CD4-positive, alpha-beta T cell treated with Interleukin-15 for 1 hour (primary cell): ENCODE data around the gene PDK4.
"Not testable (repeated sequence)": the region's sequence is repeated elsewhere in the genome, so short reads cannot be mapped to it uniquely, and the experiment has no call there.

ENCODE experiments used
- DNase-seq: peaks from one replicate; pipeline ENCODE4 v3.0.0-alpha.2; 2020

The PDK4 gene

DNA sequence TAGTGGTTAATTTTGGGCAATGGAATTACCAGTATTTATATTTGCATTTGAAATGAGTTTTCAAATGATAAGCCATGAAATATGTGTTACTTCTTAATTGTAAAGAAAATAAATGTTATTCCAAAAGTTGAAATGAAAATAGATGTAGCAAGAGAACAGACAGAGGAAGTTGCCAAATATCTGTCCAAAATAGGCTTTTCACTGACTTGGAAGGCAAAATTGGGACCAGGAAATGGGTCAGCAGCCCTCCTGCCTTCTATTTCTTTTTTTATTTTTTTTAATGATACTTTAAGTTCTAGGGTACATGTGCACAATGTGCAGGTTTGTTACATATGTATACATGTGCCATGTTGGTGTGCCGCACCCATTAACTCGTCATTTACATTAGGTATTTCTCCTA is 8.1 kb upstream of the PDK4 start:
- not testable (repeated sequence) for DNase-seq

DNA sequence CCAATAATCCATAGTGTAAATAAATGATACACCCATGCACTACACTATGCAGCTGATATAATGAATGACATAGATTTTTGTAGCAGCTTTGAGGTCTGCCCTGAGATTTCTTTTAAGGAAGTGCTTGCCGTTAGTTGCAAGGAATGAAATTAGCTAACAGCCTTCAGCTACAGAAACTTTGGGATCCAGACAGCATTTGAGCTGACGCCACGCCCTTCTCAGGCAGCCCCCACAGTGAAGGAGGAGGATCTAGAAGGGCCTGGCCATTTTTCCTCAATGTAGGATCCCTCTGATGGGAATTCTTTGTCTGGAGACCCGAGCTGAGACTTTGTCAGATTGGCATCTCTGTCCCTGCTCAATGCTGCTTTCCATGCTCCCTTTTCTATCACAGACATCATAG is 6.1 kb upstream of the PDK4 start:
- no peak for DNase-seq

DNA sequence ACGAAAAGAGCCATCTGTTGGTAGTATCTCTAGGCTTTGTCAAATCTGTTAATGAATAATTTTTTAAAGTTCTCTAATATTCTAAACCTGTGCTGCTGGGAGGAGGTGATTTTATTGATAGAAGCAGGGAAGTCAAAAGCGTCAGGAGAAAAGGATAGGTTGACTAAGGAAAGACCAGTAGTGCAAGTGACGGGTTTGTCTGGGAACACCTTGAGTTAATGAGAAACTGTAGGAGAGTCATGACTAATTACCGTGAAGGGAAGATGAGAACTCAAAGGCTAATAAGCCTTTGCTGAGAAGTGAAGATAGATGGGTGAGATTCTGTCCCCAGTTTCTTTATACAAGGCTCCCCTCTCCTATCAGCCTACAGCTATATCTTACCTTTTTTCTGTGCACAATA is 5.0 kb upstream of the PDK4 start:
- DNase-seq, result no peak

DNA sequence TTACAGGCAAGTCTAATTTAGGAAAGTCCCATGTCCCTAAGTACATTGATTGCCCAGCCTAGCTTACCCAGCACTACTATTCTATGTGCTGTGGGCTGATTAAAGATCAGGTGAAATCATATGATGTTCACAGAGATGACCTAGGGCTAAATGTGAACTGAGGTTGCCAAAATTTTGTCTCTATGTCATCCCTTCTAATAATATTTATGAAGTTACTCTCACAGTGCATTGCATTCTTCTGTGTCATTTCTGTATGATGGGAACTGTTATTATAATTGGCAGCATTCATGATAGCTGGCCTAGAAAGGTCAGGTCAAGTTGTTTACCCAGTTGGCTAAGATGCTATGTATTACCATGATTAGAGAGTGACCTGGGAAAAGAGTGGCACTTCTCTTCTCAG is 2.8 kb upstream of the PDK4 start:
- DNase-seq, result no peak

DNA sequence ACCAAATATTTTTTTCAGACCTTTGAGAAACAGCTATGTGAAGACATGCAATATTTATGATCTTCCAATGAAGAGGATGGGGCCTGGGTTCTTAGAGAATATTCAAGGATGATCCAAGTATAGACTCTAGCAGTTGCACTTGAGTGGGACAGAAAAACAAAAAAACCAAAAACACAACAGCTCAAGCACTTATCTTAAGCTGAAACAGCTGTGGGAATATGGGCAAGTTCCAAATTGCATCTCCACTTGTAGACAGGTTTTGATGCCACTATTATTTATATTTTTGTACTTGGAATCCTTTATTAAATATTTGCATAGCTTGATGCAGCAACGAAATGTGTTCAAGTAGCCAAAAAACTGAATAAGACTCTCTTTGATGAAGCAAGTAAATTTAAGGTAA is 2.2 kb upstream of the PDK4 start:
- no peak for DNase-seq

DNA sequence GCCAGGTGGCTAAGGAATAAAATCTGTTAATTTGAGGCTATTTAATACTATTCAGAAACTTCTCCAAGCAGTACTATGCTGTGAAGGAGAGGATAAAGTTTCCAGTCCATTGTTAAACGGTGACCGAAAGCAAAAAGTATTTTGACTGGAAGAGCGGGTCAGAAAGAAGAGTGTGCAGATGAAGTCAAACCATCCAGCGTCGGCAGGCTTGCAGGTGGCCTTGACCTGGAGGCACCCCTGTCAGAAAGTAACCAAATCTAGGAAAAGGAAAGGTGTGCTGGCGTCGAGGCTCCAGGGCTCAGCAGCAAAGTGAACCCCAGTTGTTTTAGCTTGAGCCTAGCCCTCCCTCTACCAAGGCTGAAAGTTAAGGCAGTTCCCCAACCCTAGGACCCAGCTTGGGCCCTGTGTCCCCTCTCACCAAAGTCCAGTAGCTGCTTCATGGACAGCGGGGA is 544 bp downstream of the PDK4 start:
- DNase-seq, result no peak

DNA sequence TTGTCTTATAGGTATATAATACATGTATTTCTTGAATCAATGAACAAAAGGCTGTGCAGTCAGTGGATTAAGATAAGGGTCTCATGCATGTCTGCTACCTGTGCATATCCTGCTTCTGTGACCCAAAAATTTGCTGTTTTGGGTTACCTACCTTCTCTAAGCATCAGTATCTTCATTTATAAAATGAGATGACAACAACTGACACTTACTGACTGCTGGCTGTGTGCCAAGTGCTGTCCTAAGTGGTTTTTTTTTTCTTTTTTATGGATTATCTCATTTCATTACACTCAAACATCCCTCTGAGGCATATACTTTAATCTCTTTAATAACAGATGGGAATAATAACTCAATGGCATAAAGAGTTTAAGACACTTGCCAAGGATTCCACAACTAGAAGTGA is 2.1 kb downstream of the PDK4 start:
- DNase-seq, result no peak

DNA sequence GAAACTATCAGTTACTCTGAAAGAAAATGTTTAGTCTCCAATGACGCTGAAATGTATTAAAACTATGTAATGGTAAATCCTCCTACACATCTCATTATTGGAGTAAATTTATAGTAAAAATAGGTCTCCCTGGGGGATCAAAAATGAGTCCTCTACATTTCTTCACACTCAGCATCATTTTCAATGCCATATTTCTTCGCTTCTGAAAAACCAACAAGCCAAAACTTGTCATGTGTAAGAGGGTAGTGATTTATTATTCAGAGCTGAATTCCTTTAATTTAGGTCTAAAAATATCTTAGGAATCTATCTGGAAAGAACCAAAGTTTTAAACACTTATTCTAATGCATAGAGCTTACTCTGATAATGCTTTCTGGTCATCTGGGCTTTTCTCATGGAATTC is 3.0 kb downstream of the PDK4 start:
- DNase-seq, result no peak

DNA sequence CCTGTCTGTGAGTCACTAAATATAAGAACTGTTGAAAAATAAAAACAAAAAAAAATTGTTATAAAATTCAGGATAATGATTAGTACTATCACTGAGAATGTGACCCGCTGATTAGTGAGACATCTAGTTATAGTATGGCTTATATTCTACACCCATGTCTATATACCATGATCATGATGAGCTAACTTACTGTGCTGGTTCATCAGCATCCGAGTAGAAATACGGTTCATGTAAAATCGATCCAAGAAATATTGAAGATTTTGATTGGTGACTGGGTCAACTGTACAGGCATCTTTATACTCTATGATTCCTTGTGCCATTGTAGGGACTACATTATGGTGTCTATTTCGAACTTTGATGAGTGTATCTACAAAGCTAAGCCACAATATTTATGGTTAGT is 3.7 kb downstream of the PDK4 start:
- DNase-seq, result no peak

DNA sequence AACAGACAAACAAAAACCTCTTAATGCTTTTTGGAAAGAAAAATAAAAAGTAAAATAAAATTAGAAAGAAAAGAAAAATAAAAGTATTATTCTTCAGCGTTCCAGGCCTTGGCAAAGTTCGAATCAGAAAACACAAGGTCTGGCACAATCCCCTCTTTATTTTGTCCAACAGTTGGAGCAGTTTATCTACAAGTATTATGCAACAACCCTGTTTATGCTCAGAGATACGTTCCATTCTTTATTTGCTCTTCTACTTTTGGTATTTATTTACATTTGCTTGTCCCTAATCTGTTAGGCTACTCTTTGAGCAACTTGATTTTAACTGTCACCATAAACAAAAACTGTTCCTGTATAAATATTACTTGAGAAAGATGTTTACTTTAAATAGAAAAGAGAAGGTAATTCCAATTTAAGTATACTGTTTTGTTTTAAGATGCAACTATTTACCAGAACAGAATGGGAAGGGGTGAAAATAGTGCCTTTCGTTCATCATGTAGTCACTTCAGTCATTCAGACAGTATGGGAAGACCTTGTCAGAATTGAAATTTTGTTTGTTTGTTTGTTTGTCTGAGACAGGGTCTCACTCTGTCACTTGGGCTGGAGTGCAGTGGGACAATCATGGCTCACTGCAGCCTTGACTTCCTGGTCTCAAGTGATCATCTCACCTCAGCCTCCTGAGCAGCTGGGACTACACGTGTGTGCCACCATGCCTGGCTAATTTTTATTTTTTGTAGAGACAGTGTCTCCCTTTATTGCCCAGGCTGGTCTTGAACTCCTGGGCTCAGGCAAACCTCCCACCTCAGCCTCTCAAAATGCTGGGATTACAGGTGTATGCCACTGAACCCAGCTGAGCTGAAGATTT is 5.7 kb downstream of the PDK4 start:
- DNase-seq, result no peak

DNA sequence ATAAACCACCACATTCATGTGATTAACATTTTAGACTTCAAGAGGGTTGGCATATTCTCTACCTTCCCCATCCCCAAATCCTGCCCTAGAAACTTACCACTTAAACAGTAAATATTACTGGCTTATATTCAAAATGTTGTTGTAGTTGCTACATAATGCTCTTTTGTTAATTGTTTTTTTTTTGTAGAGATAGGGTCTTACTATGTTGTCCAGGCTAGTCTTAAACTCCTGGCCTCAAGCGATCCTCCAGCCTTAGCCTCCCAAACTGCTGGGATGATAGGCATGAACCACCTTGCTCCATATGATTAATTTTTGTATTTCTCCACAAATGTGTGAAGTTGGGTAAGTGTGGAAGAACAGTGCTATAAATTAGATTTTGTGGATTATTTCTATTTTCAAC is 6.5 kb downstream of the PDK4 start:
- DNase-seq, result no peak

DNA sequence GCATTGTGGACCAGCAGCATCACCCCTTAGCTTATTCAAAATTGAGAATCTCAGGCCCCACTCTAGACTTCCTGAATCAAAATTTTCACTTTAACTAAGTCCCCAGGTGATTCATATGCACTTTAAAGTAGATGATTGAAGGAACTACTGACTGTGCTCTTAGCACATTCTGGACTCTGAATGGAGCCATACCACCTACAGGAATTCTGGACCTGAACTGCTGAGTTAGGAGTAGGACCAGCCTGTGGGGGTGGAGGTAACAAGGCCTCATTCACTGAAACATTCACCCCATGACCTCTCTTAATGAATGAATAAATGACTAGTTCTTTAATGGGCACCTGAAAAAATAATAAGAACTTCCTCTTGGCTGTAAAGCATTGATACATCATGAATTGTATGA is 7.3 kb downstream of the PDK4 start:
- DNase-seq, result no peak

DNA sequence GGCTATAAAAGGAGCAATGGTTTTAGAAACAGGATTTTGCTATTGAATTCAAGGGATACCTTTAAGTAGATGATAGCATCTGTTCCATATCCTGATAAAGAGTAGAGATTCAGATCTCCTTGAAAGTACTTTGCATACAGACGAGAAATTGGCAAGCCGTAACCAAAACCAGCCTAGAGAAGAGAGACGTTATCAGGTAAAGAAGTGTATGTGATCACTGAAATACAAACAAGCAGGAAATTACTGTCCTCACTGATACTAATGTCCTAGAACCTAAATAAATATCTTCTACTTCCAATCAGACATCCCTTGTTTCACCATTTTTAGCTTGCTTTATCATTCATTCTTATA is 9.4 kb downstream of the PDK4 start:
- no peak for DNase-seq

DNA sequence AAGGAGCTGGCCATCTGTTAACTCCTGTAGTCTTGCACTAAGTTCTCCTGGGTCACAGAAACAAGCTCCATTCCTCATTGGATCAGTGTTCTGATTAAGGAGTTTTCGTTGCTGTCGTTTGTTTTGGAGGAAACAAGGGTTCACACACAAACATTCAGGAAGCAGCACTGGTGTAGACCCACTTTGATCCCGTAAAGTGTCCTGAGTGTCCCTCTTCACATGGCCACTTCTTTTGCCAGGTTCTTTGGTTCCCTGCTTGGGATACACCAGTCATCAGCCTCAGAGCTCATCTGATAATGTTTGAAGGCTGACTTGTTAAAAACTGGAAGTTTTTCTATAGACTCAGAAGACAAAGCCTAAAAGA is 10.9 kb downstream of the PDK4 start:
- no peak for DNase-seq

DNA sequence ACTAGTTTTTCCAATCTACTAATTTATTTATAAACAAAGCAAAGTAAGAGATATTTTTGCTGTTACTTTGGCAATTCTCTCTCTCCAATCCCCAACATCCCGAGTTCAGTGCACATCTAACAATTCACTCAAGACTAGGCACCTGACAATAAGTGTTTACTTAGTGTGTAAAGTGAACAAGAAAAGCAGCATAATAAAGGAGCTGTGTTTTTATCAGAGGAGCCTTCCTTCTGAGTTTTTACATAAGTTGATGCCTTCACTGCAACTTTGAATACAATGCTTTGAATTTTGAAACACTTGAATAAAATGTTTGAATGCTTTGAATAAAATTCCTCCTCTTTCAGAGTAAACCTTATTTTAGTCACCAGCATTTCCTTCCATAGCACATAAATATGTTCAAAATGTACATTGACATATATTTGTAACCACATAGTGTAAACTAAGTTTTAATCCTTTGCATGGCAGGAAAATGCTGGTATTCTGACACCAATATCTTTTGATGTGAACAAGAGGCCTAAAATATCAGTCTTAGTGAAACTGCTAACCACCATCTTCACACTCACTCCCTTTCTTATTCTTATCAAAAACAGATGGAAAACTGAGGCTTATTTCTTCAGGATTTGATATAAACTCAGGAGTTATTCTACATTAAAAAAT is 11.4 kb downstream of the PDK4 start:
- DNase-seq, result no peak

DNA sequence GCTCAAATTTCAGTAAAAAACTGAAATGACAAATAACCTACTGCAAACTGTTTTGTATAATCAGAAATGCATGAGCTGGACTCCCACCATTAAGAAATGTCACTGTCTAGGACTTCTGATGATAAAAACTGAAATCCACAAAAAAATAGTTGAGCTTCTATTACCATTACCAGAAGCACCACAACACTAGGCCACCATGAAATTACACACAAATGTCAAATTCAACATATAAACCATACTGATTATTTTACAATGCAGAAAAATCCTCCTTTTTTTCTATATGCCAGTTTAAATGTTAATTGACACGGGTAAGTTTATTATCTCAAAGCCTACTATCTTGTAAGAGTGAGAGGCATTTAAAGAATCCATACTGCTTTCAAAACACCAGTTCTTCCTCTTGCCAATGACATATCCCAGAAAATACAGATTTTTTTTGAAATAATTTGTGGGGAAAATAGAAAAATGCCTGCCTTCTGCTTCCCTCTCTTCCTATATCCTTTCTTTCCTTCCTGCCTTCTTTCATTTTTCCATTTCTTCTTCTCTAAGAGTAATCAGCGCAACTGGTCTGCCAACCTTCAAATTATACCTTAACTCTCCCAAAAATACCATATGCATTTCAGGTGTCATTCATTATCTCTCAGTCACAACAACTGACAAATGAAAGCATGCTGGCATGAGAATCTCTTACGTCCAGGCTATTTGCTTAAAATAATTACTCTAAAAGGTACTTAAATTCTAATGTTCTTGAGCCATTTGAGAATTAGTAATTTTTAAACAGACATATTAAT is 12.3 kb downstream of the PDK4 start:
- no peak for DNase-seq

DNA sequence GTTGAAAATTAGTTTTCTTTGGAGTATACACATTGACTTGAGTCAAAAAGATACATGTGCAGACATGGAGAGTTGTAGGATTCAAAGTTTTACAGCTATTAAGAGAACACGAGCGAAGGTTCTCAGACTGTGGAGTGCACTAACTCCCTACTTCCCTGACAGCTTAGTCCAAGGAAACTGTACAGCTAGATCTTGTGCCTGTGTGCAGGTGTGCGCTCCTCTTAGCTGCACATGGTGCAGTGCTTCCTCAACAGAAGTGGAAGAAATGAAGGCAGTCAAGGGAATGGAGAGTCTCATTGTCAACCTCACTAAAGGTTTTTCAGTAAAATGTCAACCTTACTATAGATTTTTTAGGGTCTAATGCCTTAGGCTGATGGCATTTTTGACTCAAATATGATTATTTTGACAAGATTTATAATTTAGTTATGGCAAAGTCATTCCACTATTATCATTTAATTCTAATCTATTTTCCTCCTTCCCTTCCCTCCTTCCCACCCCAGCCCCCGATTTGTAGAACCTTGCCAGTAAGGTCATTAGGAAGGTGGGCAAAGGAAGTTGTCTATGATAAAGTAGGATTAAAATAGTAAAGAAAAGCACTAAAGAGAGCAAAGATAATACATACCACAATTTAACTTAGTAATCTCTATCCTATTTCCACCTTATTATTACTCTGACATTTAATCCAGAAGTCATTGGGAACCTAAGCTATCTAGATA is 13.6 kb downstream of the PDK4 start:
- DNase-seq, result no peak

DNA sequence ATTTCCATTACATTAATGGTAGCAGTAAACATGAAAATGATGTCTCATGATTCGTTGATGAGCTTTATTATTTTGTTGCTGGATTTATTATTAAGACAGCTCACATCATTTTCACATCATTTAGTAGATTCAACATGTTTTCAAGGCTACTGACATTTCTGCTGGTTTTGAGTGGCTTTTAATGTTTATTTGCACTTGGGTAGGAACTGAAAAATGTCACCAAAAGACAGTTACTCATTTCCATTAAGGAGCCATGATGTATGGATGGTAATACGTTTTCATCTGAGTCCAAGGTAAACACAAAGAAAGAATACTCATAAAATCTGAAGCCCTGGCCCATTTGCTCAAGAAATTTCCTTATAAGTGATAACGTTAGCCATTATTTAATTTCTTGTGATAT is 14.8 kb downstream of the PDK4 start:
- no peak for DNase-seq

DNA sequence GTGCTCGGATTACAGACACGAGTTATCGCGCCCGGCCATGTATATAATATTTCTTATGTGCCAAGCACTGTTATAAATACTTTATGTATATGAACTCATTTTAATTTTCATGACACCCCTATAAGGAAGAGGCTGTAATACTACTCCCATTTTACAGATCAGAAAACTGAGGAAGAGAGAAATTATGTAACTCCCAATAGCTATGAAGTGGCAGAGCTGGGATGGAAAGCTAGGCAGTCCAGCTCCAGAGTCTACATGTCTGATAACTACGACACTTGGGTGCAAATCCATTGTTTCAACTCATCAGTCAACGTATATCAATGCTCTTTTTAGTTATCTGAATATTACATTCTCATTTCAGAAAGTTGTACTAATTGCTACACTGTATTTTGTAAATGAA is 17.0 kb downstream of the PDK4 start:
- no peak for DNase-seq

DNA sequence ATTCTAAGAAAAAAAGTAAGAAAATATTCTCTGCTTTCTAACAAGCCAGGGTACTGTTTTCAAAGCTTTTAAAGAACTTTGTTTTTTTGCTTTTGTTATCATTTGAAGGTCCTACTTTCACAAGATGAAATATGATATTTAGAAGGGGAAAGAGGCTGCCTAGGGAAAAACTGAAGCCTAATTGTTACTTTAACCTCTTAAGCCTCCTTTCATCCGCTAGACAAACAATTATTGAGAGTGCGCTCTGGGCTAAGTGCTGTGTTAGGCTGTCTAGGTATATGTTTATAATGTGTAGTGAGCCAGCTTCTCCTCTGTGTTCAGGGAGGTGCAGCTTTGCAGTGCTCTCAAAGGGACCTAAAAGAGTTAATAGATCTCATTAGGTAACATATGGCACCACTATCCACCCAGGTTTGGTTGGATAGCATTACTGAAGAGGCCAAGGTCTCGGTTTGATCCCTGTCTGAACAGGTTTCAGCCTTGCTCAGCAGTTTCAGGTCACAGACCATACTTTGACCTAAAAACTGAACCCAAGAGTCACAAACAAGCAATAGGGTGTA is 17.9 kb downstream of the PDK4 start:
- DNase-seq, result no peak

DNA sequence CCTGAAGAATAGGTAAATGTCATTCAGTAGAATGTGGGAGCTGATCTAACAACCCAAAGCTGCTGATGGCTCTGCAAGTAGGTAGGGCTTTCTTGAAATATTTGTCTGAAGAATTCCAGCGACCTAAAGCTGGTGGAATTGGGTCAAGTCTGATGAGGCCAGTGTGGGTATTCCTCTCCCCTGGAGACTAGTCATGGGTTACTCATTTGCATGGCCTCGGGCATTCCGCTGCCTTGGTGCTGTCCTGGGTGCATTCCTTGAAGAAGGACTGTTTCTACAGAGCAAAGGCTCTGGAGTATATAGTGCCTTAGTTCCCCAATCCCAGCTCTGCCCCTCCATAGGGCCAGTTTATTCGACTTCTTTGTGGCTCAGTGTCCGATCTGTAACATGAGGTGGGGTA is 19.2 kb downstream of the PDK4 start:
- DNase-seq, result no peak

DNA sequence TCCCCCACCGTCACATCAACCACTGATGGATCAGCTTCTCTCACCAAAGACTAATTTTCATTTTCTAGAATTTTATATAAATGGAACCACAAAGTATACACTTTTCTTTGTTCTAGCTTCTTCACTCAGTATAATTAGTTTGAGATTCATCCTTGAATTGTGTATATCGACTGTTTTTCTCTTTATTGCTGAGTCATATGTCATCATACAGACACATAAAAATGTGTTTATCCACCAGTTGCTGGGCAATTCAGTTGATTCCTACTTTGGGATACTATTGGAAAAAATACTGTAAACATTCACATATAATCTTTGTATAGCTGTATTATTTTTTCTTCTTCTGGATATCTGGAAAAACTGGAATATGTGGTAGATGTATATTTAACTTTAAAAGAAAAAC is 26.6 kb downstream of the PDK4 start:
- DNase-seq, result no peak

DNA sequence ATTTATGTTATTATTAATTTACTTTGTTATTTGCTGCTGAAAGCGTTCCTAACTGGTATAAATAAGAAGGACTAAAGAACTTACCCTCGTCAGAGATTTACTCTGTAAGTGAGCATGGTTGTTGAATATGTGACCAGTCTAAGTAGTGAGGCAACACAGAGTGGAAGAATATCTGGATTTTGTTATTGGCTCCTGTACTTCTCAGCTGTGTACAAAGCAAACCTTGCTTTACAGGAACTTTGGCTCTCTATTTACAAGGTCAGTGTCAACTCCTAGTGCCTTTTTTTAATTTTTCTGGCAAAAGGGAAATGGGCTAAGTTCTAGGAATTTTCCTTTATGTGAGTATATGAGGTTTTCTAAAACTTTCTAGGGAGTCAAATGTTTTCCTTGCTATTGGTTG is 35.6 kb downstream of the PDK4 start:
- DNase-seq, result no peak
